AG10803 (cell line): ENCODE results near the gene RPRD2.

Source experiments
- DNase-seq: peaks from one replicate; pipeline ENCODE4 v3.0.0; 2010; ENCODE audit warnings: low read depth
- H3K4me3 ChIP-seq: 2 replicates; pipeline ENCODE4 v1.5.1; 2011; ENCODE audit warnings: mild to moderate bottlenecking, low read length, control low read depth
- CTCF ChIP-seq: conservative IDR thresholded peaks from 2 replicates; pipeline ENCODE4 v1.5.1; 2011; ENCODE audit warnings: mild to moderate bottlenecking, low read length, control low read depth, inconsistent platforms

RPRD2 gene

GRCh38 chr1:150477733-150478132 lies 113.8 kb downstream of the RPRD2 start:
- no peak for TF ChIP-seq CTCF
- DNase-seq = no peak
- H3K4me3 ChIP-seq = no peak overlapping the region

- DNase-seq = no peak
- no peak for TF ChIP-seq CTCF
- no peak overlapping the region for H3K4me3 ChIP-seq
These were observed 115.4 kb downstream of the RPRD2 start for GRCh38 chr1:150479370-150479769.

- TF ChIP-seq CTCF = no peak
- no peak overlapping the region for H3K4me3 ChIP-seq
- DNase-seq = no peak
These were observed 116.0 kb downstream of the RPRD2 start for GRCh38 chr1:150479927-150480352.

GRCh38 chr1:150484431-150484830 lies 120.5 kb downstream of the RPRD2 start:
- DNase-seq = peak; percentile 70
- no peak for TF ChIP-seq CTCF
- no peak overlapping the region for H3K4me3 ChIP-seq

- H3K4me3 ChIP-seq = no peak overlapping the region
- TF ChIP-seq CTCF = peak; percentile 71
- DNase-seq = peak; percentile 59
These were observed 120.9 kb downstream of the RPRD2 start for GRCh38 chr1:150484861-150485260.

GRCh38 chr1:150486966-150487762 lies 123.2 kb downstream of the RPRD2 start, which contains the start of gene TARS2:
Gene TARS2, plus strand, starts transcription at chr1:150487419. Its CDS starts 32 bp downstream, at chr1:150487451.
- peak within 1 kb of the TSS; percentile 94 for H3K4me3 ChIP-seq
- TF ChIP-seq CTCF = no peak
- DNase-seq = peak; percentile 99

GRCh38 chr1:150487763-150488115 lies 123.8 kb downstream of the RPRD2 start:
- no peak for DNase-seq
- no peak for TF ChIP-seq CTCF
- H3K4me3 ChIP-seq = peak overlapping the region; percentile 94
